Effector CD8-positive, alpha-beta T cell (primary cell): ENCODE results near the gene RASSF7.

Source experiments
- DNase-seq: peaks from one replicate; lab custom pipeline; 2025; lab: John Stamatoyannopoulos, UW

RASSF7 gene

DNA sequence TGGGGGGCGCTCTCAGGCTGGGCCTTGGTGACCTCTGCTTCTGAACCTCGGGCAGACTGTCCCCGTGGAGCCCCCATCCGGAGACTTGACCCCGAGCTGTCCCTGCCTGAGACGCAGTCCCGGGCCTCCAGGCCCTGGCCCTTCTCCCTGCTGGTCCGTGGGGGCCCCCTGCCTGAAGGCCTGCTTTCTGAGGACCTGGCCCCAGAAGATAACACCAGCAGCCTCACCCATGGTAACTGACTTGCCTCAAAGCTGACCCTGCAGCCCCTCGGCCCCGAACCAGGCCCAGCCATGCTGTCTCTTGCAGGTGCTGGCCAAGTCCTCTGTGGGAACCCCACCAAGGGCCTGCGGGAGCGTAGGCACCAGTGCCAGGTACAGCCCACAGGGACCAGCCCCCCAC, 9.2 kb upstream of the RASSF7 start:
- DNase-seq: no peak

DNA sequence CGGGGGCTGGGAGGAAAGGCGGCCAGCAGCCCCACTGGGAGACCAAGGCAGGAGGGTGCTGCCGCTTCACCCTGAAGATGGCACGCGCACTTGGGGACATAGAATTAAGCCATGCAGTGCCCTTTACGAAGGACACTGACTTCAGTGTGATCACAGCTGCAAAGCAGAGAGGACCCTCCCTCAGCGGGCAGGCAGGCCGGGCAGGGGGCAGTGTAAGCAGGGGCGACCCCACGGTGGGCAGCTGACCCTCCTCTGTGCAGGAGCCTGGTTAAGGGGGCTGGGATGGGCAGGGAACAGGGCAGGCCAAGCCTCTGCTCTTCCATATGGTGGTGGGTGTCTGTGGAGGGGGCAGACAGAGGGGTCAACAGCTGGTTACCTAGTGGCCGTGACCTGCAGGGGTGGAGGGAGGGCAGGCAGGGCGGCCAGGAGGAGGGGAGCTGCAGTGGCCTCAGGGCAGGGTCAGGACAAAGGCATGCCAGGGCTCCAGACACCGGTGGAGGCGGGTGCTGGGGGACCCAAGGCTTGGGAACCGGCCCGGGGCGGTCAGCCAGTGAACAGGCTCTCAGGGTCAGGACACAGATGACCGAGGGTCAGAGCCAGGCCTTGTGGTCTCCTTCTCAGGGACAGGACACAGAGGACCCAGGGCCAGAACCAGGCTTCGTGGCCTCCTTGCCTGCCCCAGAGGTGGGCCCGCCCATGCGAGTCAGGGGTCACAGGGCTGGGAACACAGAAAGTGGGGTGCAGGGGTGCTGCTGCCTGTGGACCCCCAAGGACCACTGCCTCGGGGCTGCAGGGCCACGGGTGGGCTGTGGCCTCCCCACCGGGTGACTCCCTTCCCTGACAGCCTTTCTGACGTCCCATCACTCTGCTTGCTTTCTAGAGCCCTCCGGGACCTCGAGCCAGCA, 7.4 kb upstream of the RASSF7 start:
- no peak for DNase-seq

DNA sequence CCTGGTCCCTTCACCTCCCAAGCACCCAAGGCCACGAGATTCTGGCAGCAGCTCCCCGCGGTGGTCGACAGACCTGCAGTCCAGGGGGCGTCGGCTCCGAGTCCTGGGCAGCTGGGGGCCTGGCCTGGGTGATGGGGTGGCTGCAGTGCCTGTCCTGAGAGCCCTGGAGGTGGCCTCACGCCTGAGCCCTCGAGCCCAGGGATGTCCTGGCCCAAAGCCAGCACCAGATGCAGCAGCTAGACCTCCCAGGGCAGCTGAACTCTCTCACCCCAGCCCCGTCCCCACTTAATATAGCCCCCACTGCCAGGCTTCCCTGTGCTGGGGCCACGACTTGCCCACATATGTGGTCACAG, 6.8 kb upstream of the RASSF7 start:
- no peak for DNase-seq

DNA sequence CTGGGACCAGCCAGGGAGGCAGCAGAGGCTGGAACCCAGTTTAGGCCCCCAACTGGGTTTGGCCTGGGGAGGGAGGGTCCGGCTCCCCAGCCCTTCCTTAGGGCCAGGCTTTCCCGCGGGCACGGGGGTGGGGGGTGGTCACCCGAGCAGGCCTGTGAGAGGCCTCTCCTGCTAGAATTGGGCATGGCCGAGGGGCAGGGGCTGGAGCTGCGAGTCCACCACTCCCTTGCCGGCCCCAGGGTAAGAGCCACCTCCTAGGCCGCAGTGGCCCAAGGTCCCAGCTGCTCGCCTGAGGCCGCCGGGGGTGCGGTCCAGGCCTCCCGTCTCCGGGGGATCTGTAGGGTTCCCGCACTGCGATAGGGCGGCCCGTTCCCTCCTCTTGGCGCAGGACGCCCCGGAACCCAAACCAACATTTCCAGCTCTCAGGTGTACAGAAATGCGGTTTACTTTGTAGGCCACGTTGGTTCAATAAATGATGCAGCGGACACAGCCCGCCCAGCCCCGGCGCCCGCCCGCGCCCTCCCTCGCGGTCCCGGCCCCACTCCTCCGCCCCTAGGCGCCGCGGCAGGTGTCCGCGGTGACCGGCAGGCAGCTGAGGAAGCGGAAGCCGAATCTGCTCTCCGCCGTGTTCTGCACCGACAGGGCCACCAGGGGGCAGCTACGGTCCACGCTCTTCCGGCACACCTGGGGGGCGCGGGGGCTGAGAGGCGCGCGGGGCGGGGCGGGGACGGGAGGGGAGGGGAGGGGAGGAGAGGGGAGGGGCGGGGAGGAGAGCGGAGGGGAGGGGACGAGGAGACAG, 6.1 kb upstream of the RASSF7 start:
- DNase-seq: peak; percentile 58

DNA sequence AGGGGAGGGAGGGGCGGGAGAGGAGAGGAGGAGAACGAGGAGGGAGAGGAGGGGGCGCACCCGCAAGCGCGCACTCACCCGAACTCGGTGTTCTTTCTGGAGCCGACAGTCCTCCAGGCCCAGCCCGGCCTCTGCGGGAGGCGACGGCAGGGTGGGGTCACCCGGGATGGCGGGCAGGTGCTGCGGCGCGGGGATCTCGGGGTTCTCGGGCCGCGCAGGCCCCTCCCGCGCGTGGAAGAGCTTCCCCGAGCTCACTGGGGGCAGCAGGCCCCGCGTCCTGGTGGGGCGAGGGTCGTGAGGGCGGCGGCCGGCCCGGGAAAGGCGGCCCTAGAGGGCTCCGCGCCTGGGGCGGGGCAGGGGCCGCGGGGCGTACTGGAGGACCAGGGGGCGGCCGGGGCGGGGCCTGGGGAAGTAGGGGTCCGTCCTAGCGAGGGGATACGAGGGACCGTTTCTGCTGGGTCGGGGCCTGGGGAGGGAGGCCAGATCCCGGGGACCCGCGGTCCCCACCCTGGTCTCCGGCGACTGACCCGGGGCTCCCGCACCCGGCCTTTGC, 5.5 kb upstream of the RASSF7 start:
- DNase-seq: no peak

DNA sequence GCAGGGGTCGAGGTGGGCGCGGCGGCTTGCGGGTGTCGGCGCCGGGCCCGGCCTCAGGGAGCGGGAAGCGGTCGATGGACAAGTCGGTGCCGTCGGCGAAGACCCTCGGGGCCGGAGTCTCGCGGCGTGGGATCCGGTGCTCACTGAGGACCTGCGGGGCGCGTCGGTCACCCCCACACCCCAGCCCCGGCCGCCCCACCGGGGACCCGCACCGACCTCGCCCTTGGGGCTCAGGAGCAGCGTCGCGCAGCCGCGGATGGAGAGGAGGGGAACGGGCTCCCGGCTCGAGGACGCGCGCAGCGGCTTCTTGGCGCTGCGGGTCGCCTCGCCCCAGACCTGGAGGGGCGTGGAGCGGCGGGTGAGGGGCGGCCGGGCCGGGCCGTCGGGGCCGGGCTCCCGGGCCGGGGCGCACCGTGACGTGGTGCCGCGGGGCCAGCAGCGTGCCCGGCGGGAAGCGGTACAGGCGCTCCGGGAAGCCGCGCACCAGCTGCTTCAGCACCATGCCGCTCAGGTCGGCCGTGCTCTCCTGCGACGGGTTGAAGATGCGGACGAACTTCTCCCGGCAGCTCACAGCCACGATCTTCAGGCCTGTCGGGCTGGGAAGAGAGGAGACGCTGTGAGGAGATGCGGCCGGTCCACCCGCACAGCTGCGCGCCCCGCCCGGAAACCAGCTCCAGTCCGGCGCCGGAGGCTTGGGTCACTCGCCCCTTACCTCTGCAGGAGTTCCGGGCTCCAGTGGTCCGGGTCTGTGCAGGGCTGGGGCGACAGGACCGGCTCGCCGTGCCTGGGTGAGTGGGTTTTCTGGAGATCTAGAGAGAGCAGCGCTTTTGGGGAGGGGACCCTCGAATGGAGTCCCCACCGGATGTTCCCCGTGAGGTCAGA, 4.7 kb upstream of the RASSF7 start:
- DNase-seq: no peak

DNA sequence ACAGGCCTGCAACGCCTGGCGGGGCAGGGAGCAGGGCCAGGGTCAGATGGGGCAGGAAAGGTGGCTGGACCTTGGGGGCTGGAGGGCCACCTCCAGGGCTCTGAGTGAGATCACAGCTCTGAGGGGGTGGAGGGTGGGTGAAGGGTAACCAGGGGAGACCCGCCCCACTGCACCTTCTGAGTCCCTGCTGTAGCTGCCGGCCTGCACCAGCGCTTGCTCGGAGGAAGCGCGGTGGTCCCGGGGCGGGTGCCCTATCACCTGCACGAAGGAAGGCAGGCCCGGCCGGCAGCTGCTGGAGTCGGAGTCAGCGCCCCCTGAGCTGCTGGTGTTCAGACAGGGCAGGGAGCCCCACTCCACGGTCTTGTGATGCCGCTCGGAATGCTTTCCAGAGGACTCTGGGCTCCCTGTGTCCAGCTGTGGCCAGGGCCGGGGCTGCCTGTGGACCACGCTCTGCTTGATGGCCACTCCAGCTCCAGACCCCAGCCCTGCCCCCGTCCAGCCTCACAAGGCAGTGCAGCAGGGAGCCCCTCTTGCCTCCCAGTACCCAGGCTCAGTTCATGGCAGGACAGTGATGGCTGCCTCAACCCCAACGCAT, 4.0 kb upstream of the RASSF7 start:
- DNase-seq: no peak

DNA sequence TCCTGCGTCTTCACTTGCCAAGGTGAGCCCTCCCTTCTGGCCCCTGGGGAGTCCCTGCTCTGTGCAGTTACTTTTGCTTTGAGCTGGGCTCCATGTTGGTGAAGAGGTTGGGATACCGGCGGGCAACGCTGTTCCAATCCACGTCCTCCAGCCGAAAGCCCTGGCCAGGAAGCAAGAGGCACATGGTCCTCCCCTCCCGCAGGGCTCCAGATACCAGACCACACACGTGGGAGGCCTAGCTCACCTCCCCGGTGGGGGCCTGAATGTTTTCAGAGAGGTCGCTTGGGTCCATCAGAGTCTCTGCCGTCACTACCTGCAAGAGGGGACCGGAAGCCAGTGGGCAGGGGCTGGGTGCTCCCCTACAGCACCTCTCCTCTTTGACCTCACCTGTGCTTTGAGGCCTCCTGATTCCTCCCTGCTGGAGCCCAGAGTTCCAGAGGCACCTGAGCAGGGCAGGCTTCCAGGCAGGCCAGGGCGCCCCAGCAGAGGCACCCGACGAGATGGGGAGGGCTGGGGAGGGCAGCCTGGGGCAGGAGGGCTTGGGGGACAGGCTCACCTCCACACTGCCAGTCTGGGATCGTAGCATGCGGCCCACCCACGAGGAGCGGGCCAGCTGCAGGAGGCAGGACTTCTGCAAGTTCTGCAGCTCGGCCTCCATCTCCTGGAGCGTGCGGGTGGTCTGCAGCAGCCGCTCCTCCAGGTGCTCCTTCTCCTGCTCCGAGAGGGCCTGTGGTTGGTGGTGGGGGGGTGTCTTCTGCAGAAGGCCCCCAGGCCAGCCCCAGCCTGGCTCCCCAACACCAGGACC, 3.2 kb upstream of the RASSF7 start:
- DNase-seq: no peak

DNA sequence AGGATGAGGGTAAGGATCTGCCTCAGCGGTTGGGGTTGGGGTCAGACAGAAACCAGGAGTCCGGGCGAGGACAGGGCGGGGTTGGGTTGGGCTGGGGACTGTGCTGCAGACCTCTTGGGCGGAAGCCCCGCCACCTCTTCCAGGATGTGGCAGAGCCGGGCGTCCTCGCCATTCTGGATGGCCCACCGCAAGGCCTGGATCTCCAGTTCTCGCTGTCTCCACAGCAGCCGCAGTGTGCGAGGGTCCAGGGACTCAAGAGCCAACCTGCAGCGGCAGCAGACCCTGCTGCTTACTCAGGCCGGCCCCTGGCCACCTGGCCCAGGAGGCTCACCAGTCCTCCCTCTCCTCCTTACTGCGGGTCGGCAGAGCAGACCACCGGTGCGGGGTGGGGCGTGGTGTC, 2.3 kb upstream of the RASSF7 start:
- no peak for DNase-seq

DNA sequence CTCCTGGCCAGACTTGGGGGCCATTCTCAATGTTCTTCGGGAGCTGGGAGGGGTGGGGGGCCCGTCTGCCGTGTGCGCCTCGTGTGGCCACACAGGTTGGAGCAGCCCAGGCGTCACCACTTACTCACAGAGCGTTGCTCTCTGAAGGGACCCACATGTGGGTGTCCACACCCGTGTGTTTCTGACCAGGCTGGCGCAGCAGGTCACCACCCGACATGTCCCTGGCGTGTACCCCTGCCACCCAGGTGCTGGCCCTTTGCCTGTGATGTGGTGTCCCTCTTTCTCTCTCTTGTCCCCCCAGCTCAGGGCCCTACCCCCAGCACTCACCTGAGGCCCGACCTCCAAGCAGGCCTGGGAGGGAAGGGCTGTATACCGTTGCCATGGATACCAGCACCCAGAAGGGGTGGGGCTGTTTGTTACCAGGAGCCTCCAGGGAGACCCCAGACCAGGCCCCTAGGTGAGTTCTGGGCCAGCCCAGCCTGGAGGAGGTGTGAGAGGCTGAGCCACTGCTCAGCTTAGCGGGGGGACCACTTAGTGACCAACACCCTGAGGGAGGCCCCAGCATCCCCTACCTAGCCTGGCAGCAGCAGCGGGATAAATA, 1.6 kb upstream of the RASSF7 start:
- no peak for DNase-seq

DNA sequence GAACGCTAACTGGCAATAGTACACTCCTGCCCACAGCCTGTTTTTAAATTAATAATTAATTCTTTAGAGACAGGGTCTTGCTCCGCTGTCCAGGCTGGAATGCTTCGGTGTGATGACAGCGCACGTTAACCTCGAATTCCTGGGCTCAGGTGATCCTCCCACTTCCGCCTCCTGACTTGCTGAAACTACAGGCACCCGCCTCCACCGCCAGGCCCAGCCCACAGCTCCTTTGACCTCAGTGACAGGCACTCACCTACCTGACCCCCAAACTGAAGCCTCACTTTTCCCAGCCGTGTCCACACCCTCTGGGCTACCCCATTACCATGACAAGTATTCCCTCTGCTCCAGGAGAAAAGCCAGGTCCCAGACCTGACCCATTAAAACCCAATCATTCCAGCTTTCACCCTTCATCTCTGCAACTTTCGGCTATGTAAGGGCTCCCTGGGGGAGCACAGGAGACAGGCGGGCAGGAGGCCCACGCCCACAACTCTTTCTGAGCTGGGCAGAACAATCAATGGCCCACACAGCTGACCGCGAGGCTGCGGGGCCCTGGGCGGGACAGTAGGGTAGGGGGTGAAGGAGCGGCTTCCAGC, 962 bp upstream of the RASSF7 start:
- no peak for DNase-seq

DNA sequence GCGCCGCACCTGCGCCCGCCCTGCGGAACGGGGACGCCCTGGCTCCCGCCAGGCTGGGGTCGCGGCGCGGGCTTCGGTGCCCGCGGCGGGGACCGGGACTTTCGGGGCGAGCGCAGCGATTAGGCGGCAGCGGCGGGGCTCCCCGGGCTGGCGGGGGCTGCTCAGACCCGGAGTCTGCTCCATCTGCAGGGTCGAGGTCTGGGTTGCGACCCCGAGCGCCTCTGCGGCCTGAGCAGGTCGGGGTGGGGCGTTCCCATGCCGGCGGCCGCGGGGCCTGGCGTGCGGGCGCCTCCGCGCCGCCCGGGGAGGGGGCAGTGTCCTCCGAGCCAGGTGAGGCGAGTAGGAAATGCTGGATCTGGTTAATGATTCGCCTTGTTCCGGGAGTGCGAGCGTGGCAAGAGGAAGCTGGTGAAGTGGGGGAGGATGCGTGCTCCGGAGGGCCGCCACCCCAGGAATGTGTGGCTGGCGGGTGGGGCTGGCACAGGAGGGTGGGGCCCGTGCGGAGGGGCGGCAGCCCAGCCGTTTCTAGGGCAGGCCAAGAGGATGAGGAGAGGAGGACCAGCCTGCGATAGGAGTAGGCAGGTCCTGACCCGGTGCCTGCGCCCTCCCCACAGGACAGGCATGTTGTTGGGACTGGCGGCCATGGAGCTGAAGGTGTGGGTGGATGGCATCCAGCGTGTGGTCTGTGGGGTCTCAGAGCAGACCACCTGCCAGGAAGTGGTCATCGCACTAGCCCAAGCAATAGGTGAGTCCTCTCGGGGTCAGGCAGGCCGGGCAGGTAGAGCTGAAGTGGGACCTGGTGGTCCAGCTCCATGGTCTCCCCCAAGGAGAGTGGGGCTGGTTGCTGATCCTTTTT, 606 bp downstream of the RASSF7 start:
- no peak for DNase-seq

DNA sequence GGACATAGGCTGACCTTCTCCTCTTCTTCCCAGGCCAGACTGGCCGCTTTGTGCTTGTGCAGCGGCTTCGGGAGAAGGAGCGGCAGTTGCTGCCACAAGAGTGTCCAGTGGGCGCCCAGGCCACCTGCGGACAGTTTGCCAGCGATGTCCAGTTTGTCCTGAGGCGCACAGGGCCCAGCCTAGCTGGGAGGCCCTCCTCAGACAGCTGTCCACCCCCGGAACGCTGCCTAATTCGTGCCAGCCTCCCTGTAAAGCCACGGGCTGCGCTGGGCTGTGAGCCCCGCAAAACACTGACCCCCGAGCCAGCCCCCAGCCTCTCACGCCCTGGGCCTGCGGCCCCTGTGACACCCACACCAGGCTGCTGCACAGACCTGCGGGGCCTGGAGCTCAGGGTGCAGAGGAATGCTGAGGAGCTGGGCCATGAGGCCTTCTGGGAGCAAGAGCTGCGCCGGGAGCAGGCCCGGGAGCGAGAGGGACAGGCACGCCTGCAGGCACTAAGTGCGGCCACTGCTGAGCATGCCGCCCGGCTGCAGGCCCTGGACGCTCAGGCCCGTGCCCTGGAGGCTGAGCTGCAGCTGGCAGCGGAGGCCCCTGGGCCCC, 1.4 kb downstream of the RASSF7 start:
- no peak for DNase-seq

DNA sequence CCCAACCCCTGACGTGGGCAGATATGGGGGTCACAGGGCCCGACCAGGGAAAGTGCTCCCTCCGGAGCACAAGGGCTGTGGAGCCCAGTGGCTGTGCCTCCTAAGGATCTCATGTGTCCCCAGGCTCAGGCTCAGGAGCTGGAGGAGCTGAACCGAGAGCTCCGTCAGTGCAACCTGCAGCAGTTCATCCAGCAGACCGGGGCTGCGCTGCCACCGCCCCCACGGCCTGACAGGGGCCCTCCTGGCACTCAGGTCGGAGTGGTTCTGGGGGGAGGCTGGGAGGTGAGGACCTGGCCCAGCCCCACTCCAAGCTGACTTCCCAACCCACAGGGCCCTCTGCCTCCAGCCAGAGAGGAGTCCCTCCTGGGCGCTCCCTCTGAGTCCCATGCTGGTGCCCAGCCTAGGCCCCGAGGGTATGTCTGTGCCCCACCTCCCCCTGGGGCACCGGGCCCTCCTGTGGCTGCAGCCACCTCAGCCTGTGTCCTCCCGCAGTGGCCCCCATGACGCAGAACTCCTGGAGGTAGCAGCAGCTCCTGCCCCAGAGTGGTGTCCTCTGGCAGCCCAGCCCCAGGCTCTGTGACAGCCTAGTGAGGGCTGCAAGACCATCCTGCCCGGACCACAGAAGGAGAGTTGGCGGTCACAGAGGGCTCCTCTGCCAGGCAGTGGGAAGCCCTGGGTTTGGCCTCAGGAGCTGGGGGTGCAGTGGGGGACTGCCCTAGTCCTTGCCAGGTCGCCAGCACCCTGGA, 2.5 kb downstream of the RASSF7 start:
- DNase-seq: no peak

DNA sequence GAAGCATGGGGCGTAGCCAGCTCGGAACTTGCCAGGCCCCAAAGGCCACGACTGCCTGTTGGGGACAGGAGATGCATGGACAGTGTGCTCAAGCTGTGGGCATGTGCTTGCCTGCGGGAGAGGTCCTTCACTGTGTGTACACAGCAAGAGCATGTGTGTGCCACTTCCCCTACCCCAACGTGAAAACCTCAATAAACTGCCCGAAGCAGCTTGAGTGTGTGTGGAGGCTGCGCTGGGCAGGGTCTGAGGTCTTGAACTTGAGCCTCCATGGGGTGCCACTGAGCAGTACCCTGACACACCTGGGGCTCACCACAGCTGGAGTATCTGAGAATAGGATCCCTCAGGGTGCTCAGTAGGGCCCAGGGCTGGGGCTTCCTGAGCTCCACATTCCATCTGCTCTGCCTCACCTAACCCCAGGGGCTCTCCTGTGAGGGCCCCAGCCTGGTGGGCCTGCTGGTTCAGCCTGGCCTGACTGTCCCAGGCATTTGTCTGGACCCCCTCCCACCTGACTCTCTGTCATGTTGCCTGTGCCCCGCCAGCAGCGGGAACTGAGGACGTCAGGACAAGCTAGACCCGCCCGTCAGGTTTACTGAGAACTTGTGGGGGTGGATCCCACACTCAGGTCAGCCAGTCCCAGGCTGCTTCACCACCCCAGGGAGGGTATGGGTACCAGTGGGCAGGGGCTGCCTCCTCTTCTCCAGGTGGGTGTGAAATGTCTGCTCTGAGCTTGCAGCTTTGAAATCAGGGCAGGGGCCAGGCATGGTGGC, 3.2 kb downstream of the RASSF7 start:
- no peak for DNase-seq

DNA sequence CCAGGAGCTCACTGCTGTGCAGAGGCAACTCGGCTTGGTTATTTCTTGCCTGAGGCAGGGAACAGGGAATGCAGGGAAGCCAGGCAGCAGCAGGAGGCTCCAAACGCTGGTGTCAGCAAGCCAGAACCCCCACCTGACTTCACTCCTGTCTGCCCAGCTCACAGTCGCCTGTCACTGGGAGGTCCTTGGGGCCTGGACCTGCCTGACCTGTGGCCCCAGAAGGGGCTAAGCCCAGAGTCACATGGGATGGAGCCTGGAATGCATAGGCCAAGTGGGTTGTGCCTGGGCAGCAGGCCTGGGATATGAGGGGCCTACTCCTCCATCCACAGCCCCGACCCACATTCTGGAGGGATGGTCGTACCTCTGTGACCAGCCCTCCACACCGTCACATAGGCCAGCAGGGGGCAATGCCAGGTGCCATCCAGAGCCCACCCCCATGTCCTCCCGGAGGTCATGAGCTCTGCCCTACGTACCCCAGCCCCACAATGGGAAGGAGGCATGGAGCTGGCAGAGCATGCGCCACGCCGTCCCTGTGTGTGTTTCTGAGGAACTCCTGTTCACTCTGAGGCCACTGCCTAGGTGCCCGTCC, 5.2 kb downstream of the RASSF7 start:
- no peak for DNase-seq
